C4-2B (cell line): Measurements from ENCODE around the gene RASA3.

ENCODE experiments used
- H3K27ac ChIP-seq: fragments of 450-650 bp; 2 replicates; pipeline ENCODE4 v1.5.1; 2017
- ZFX ChIP-seq: fragments of 450-650 bp; IDR thresholded peaks from 2 replicates; pipeline ENCODE4 v1.6.1; 2017
- TF ChIP-seq, protein P1 (sequence below): fragments of 450-650 bp; conservative IDR thresholded peaks from 2 replicates; pipeline ENCODE4 v1.5.1; 2017; ENCODE audit warnings: mild to moderate bottlenecking

The RASA3 gene

GRCh38 chr13:114073881-114074612, 58.4 kb downstream of the RASA3 start:
- no peak overlapping the region for H3K27ac ChIP-seq
- TF ChIP-seq ZFX = no peak
- TF ChIP-seq, protein P1, sequence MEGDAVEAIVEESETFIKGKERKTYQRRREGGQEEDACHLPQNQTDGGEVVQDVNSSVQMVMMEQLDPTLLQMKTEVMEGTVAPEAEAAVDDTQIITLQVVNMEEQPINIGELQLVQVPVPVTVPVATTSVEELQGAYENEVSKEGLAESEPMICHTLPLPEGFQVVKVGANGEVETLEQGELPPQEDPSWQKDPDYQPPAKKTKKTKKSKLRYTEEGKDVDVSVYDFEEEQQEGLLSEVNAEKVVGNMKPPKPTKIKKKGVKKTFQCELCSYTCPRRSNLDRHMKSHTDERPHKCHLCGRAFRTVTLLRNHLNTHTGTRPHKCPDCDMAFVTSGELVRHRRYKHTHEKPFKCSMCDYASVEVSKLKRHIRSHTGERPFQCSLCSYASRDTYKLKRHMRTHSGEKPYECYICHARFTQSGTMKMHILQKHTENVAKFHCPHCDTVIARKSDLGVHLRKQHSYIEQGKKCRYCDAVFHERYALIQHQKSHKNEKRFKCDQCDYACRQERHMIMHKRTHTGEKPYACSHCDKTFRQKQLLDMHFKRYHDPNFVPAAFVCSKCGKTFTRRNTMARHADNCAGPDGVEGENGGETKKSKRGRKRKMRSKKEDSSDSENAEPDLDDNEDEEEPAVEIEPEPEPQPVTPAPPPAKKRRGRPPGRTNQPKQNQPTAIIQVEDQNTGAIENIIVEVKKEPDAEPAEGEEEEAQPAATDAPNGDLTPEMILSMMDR = no peak

DNA sequence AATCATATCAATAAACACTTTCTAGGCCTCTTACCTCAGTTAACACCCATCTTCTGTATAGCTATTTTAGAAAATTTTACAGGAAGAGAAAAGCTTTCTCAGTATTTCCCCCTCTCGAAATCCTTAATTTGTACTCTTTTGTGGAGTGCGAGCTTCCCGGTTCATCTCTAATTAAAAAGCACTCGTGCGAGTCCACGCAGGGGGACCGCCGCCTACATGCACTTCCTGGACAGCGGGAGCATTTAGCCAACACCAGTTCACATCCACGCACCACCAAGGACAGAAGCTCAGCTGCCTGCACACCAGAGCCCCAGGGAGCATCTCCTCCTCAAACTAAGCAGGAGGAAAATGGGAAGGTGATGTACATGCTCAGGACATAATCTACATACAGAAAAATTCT, 60.0 kb downstream of the RASA3 start:
- TF ChIP-seq, protein P1 = no peak
- TF ChIP-seq ZFX = no peak
- no peak overlapping the region for H3K27ac ChIP-seq

DNA sequence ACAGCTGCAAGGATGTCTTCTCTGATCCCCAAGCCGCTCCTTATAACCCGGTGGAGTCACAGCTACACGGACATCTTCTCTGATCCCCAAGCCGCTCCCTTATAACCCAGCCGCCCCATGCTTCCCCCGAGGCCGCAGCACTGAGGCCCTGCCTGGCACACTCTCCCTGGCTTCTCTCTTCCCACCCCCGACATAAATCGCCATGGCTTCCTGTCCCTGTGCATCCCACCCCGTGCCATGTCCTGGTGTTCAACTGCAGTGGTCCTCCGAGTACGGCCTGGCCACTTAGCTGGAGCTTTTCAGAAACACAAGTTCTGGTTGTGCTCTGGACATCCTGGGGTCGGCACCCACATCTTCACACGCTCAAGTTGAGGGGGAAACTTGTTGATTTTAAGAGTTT, 60.4 kb downstream of the RASA3 start:
- no peak for TF ChIP-seq ZFX
- TF ChIP-seq, protein P1 = no peak
- no peak overlapping the region for H3K27ac ChIP-seq

GRCh38 chr13:114071410-114071809, 61.0 kb downstream of the RASA3 start:
- H3K27ac ChIP-seq = no peak overlapping the region
- TF ChIP-seq ZFX = no peak
- TF ChIP-seq, protein P1 = no peak

GRCh38 chr13:114070098-114070799, 62.2 kb downstream of the RASA3 start:
- H3K27ac ChIP-seq = no peak overlapping the region
- TF ChIP-seq ZFX = no peak
- TF ChIP-seq, protein P1 = no peak

DNA sequence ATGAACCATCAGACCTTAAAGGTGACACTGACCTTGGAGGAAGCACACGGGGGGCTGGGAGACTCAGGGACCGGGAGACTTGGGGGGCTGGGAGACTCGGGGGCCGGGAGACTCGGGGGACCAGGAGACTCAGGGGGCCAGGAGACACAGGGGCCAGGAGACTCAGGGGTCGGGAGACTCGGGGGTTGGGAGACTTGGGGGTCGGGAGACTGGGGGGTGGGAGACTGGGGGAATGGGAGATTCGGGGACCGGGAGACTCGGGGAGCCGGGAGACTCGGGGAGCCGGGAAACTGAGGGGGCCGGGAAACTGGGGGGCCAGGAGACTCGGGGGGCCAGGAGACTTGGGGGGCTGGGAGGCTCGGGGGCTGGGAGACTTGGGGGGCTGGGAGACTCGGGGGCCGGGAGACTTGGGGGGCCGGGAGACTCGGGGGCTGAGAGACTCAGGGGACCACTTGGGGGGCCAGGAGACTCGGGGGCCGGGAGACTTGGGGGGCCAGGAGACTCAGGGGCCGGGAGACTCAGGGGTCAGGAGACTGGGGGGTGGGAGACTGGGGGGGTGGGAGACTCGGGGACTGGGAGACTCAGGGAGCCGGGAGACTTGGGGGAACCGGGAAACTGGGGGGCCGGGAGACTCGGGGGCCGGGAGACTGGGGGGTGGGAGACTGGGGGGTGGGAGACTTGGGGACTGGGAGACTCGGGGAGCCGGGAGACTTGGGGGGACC, 62.9 kb downstream of the RASA3 start:
- no peak for TF ChIP-seq ZFX
- TF ChIP-seq, protein P1 = no peak
- H3K27ac ChIP-seq = no peak overlapping the region
